SU-DHL-6 (cell line): ENCODE data around the gene NVL.

Source experiments
- H2AFZ ChIP-seq: fragments of 200-600 bp; sonication (generic); 2 replicates; pipeline ENCODE4 v1.6.1; 2014; ENCODE audit warnings: low read depth, mild to moderate bottlenecking, moderate library complexity, mixed read lengths, antibody characterized with exemption, low read length; ENCODE audit not compliant: severe bottlenecking
- H3F3A ChIP-seq: fragments of 200-600 bp; shearing (Covaris generic); 2 replicates; pipeline ENCODE4 v1.6.0; 2016; ENCODE audit warnings: antibody characterized with exemption, mild to moderate bottlenecking; ENCODE audit not compliant: insufficient read depth
- H3K27ac ChIP-seq: fragments of 200-600 bp; sonication (generic); 2 replicates; pipeline ENCODE4 v1.5.1; 2016; ENCODE audit warnings: low read depth, mild to moderate bottlenecking, low read length, moderate library complexity, mixed read lengths
- H3K27me3 ChIP-seq: fragments of 200-600 bp; sonication (generic), shearing (Covaris generic); 2 replicates; pipeline ENCODE4 v1.6.0; 2014; ENCODE audit warnings: mild to moderate bottlenecking, low read length
- H3K36me3 ChIP-seq: fragments of 200-600 bp; sonication (generic); 2 replicates; pipeline ENCODE4 v1.6.1; 2014; ENCODE audit warnings: mild to moderate bottlenecking, low read length, mixed read lengths
- H3K4me2 ChIP-seq: fragments of 300-600, 200-600 bp; shearing (Covaris generic), sonication (generic); 2 replicates; pipeline ENCODE4 v1.6.0; 2014; ENCODE audit warnings: low read length, low read depth, mild to moderate bottlenecking; ENCODE audit not compliant: poor library complexity, severe bottlenecking
- H3K4me3 ChIP-seq: fragments of 200-600 bp; sonication (generic); 2 replicates; pipeline ENCODE4 v1.5.1; 2014; ENCODE audit warnings: antibody characterized with exemption, low read length, mild to moderate bottlenecking, mixed read lengths; ENCODE audit not compliant: insufficient read depth, poor library complexity, severe bottlenecking
- H3K79me2 ChIP-seq: fragments of 200-600 bp; sonication (generic); 2 replicates; pipeline ENCODE4 v1.6.1; 2014; ENCODE audit warnings: mild to moderate bottlenecking, low read length, moderate library complexity; ENCODE audit not compliant: insufficient read depth
- H3K9ac ChIP-seq: fragments of 200-600 bp; sonication (generic); 2 replicates; pipeline ENCODE4 v1.7.0; 2014; ENCODE audit warnings: mild to moderate bottlenecking, low read length
- H3K9me2 ChIP-seq: fragments of 200-600 bp; sonication (generic); replicated peaks from 2 replicates; pipeline ENCODE4 v1.6.1; 2014; ENCODE audit warnings: low read length; ENCODE audit not compliant: insufficient read depth
- H3K9me3 ChIP-seq: fragments of 200-600 bp; sonication (generic); 2 replicates; pipeline ENCODE4 v1.6.1; 2014; ENCODE audit warnings: low read length, mixed read lengths; ENCODE audit not compliant: insufficient read depth
- H4K20me1 ChIP-seq: fragments of 200-600 bp; sonication (generic); 2 replicates; pipeline ENCODE4 v1.6.1; 2014; ENCODE audit warnings: low read depth, mild to moderate bottlenecking, antibody characterized with exemption, low read length, moderate library complexity, mixed read lengths
- EZH2phosphoT487 ChIP-seq: fragments of 200-600 bp; sonication (generic), shearing (Covaris generic); conservative IDR thresholded peaks from 2 replicates; pipeline ENCODE4 v1.6.1; 2018; ENCODE audit warnings: mild to moderate bottlenecking, antibody characterized with exemption, low read length, moderate library complexity, mixed read lengths
- TF ChIP-seq, protein P1 (sequence below): fragments of 200-600 bp; sonication (generic); IDR thresholded peaks from one replicate; pipeline ENCODE4 v1.5.1; 2017; ENCODE audit warnings: antibody characterized with exemption, mild to moderate bottlenecking, low read length, moderate library complexity; ENCODE audit not compliant: insufficient read depth, poor library complexity, severe bottlenecking

The NVL gene

GRCh38 chr1:224180783-224181452 lies 149.1 kb downstream of the NVL start:
- no peaks in the 10 kb centered on the region for H3K27me3 ChIP-seq
- no peak overlapping the region for H2AFZ ChIP-seq
- TF ChIP-seq EZH2phosphoT487 = no peak
- TF ChIP-seq, protein P1, sequence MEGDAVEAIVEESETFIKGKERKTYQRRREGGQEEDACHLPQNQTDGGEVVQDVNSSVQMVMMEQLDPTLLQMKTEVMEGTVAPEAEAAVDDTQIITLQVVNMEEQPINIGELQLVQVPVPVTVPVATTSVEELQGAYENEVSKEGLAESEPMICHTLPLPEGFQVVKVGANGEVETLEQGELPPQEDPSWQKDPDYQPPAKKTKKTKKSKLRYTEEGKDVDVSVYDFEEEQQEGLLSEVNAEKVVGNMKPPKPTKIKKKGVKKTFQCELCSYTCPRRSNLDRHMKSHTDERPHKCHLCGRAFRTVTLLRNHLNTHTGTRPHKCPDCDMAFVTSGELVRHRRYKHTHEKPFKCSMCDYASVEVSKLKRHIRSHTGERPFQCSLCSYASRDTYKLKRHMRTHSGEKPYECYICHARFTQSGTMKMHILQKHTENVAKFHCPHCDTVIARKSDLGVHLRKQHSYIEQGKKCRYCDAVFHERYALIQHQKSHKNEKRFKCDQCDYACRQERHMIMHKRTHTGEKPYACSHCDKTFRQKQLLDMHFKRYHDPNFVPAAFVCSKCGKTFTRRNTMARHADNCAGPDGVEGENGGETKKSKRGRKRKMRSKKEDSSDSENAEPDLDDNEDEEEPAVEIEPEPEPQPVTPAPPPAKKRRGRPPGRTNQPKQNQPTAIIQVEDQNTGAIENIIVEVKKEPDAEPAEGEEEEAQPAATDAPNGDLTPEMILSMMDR = no peak
- H3F3A ChIP-seq = peaks cover 15% of the 10 kb centered on the region
- H3K4me3 ChIP-seq = no peak overlapping the region
- no peaks in the 10 kb centered on the region for H3K9me3 ChIP-seq
- no peaks in the 10 kb centered on the region for H4K20me1 ChIP-seq
- H3K27ac ChIP-seq = no peak overlapping the region
- H3K9ac ChIP-seq = no peak overlapping the region
- H3K4me2 ChIP-seq = no peak overlapping the region
- peaks cover 28% of the 10 kb centered on the region for H3K79me2 ChIP-seq
- H3K36me3 ChIP-seq = no peaks in the 10 kb centered on the region
- H3K9me2 ChIP-seq = no peaks in the 10 kb centered on the region

DNA sequence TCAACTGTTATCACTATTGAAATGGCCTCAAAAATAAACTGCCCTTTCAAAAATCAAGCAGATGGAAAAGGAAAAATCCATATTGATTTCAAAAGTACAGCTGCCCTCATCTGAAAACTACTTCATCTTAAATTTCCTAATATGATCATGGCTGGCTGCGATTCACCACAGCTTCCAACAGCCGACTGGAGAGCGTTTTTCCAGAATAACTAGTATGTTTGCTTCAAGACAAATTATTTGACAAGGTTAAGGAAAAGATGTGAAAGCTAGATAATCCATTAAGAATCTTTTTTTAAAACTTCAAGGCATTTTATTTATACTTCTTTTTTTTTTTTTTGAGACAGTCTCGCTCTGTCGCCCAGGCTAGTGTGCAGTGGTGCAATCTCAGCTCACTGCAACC lies 151.1 kb downstream of the NVL start:
- Histone ChIP-seq H3K27ac (no peak overlapping the region), H3K4me3 (no peak overlapping the region), H3K9ac (no peak overlapping the region)

GRCh38 chr1:224177356-224177999 lies 152.5 kb downstream of the NVL start:
- Histone ChIP-seq H3K79me2 (no peaks in the 10 kb centered on the region), H3K4me3 (no peak overlapping the region), H3K4me2 (no peak overlapping the region), H3K27ac (no peak overlapping the region), H3K9ac (no peak overlapping the region), H4K20me1 (no peaks in the 10 kb centered on the region), H3K9me3 (no peaks in the 10 kb centered on the region), H3K36me3 (no peaks in the 10 kb centered on the region), H3K27me3 (no peaks in the 10 kb centered on the region), H2AFZ (no peak overlapping the region), H3F3A (peaks cover 10% of the 10 kb centered on the region), H3K9me2 (no peaks in the 10 kb centered on the region)
- TF ChIP-seq EZH2phosphoT487 = no peak
- TF ChIP-seq, protein P1 = no peak

More for the DNA sequence above, 151.1 kb downstream of the NVL start:
- TF ChIP-seq, protein P1 = no peak
- no peak for TF ChIP-seq EZH2phosphoT487
- Histone ChIP-seq H3K36me3 (no peaks in the 10 kb centered on the region), H4K20me1 (no peaks in the 10 kb centered on the region), H3K9me3 (no peaks in the 10 kb centered on the region), H3K9me2 (no peaks in the 10 kb centered on the region), H3K4me2 (no peak overlapping the region), H3F3A (peaks cover 15% of the 10 kb centered on the region), H3K27me3 (no peaks in the 10 kb centered on the region), H2AFZ (no peak overlapping the region), H3K79me2 (peaks cover 8% of the 10 kb centered on the region)
